ENCODE data around the gene LRR1.
"Not testable (repeated sequence)": the region's sequence is repeated elsewhere in the genome, so short reads cannot be mapped to it uniquely, and the experiment has no call there.

Gene LRR1

DNA sequence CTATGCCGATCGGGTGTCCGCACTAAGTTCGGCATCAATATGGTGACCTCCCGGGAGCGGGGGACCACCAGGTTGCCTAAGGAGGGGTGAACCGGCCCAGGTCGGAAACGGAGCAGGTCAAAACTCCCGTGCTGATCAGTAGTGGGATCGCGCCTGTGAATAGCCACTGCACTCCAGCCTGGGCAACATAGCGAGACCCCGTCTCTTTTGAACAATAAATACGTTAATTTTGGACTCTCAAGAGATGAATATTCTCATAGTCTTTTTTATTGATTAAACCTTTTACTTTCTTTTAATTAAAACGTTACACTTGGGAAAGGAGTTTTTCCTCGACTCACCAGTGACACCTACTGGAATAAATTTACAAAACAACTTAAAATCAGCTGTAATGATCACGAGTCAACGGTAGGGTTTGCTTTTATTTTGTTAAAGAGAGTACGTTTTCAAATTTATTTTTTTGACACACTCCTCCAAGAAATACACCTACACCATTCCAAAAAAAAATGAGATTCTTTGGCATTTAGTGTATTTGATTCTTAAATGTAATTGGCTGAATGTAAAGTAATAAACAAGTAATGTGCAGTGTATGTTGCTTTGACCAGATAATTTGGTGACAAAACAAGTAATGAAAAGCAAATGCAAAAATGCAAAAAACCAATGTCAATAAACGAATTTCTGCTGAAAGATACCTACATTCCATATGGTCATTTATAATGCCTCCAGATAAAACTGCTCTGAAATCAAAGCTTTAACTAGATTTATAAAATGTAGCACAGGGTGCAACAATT, 11.9 kb upstream of the LRR1 start:
- DNase-seq, result peak in 1 of 2 donors; percentile 86

DNA sequence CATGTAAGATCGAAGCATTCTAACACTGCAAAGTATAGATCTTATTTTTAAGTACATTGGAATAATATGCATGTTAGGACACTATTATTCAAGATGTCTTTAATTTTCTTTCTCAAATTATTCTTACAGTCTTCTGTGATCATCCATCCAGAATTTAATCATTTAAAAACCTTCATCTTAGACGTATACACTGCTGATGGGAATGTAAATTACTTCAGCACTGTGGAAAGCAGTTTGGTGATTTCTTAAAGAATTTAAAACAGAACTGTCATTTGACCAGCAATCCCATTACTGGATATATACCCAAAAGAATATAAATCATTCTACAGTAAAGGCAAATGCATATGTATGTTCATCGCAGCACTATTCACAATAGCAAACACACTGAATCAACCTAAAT, 9.4 kb upstream of the LRR1 start:
- DNase-seq, result no peak

DNA sequence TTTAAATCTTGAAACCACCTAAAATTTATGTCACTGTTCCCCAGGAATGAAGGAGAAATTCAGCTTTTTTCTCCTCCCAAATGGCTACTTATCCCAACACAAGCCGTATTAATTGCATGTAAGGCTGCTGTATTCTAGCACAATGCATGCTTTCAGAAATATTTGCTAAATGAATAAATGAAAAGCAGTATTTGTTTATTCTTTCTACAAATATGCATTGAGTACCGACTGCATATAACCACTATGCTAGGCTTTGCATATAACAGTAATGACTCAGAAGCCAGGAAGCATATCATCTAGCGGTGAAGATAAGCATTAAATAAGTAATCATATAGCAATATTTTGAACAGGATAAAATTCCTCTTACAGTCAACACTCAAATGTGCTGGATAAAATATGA, 5.7 kb upstream of the LRR1 start:
- DNase-seq, result no peak

GRCh38 chr14:49594347-49595091, 4.2 kb upstream of the LRR1 start:
- no peak for DNase-seq

DNA sequence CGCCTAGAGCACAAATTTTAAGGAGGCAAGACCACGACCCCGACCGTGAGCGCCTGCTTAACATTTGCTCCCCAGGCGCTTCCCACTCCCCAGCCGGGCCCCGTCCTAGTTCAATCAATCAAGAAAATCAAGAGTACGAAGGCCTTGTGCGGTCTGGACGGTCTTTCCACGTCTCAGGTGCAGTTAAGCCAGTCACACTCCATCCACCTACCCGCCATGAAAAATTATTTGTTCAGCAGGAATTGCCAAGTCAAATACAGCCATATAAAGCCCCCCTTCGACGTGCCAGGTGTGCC, 603 bp upstream of the LRR1 start:
- peak in 1 of 2 donors; percentile 27 for DNase-seq

- no peak for DNase-seq
Measured at GRCh38 chr14:49607583-49607982, 8.8 kb downstream of the LRR1 start.

- no peak for DNase-seq
Measured at GRCh38 chr14:49612251-49612650, 13.5 kb downstream of the LRR1 start.

DNA sequence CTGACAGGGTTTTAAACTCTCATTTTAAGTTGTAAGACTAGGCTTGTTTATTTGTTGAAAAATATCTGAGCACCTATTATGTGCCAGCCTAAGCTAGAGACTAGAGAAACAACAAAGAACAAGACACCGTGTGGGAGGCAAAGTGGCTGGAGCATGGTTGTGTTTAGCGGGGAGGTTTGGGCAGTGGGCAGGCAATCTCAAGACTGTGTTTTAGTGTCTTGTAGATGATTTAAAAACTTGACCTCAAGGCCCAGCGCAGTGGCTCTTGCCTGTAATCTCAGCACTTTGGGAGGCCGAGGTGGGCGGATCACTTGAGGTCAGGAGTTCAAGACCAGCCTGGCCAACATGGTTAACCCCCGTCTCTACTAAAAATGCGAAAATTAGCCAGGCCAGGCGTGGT, 13.9 kb downstream of the LRR1 start:
- DNase-seq, result no peak

DNA sequence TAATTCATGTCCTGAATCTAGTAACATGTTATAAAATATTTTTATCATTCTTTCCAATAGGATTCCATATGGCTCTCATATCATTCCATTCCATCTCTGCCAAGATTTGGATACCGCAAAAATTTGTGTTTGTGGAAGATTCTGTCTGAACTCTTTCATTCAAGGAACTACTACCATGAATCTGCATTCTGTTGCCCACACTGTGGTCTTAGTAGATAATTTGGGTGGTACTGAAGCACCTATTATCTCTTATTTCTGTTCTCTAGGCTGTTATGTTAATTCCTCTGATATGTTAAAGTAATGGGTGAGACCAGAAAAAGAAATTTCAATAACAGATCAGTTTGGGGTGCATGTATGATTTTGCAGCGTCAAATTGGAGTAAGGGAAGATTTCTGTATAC, 15.5 kb downstream of the LRR1 start:
- no peak for DNase-seq

- DNase-seq, result no peak
Measured at GRCh38 chr14:49615776-49616175, 17.0 kb downstream of the LRR1 start.

DNA sequence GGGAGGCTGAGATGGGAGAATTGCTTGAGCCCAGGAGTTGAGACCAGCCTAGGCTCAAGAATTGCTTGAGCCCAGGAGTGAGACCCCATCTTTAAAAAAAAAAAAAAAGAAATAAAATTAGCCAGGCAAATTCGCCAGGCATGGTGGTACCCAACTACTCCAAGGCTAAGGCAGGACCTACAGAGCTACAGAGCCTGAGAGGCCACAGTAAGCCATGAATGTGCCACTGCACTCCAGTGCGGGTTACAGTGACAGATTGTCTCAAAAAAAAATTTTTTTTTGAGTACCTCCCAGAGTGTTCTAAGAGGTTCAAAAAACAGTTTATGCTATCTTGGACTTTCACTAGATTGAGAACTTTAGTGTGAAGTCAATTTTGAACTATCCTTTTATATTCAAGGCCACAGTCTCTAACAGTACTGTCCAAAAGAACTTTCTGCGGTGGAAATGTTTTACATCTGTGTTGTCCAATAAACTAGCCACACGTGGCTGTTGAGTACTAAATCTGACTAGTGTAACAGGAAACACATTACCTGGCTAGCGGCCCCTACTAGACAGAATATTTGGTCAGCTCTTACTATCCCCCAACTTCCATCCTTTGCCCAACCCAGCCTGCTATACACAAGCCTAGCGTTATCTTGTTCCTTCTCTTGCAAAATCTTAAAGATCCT, 19.2 kb downstream of the LRR1 start:
- DNase-seq, result no peak

DNA sequence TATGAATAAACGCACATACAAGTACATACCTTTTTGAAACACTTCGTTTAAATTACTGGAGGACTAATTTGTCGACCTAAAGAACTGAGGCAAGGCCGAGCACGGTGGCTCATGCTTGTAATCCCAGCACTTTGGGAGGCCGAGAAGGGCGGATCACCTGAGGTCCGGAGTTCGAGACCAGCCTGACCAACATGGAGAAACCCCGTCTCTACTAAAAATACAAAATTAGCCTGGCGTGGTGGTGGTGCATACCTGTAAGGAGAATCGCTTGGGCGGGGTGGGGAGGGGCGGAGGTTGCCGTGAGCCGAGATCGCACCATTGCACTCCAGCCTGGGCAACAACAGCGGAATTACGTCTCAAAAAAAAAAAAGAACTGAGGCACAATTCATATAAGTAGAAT, 20.5 kb downstream of the LRR1 start:
- DNase-seq, result not testable (repeated sequence)

DNA sequence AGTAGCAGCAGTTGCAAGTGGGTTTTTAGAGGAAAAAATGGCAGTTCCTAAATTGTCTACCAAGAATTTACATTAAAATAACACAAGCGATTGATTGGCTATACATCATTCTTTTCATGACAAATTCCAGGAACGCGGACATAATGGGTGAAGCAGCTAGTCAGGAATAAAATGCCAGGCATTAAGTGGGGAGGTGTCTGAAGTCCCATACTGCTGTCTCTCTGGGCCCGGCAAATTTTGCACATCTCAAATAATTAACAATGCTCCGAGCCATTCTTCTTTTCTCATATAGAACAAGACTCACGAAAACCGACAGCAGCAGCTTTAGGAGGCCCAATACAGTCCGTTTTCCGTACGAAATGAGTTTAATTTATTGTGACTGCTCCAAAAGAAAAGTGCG, 21.0 kb downstream of the LRR1 start:
- DNase-seq, result no peak

DNA sequence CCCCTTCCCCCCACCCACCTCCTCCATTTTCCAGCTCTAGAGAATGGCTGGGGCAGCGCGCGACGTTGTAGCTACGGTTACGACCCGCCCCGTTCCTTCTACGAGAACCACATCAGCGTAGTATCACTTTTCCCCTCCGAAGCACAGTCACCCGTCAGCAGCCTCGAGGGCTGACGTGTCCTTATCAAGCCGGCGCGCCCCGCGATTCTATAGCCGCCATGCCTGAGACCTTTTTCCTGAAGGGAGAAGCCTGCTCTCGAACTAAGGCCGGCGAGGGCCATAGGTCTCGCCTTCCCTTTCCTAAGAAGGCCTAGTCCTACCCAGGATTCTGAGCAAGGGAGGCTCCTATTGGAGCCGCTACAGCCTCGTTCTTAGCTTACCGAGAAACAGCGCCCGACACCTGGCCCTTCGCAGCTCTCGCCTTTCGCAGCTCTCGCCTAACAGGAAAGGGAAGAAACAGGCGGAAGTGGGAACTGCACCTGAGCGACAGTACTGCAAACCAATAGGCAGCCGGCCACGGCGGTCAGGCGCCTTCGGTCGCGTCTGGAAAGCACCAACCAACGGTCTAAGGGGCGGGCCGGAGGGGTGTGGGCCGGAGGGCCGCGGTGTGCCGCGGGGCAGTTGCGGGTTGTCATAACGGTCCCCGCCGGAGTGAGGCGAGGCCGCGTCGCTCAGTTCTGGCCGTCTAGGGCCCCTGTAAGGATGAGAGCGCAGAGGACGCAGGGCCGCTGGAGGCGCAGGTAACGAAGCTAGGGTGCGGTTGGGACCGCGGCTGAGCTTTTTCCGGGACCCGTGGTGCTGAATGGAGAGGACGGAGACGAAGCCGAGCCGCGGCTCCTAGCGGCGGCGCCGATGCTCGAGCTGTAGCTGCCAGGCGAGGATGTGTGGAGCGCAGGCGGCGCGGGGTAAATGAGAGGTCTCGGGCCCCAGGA, 21.7 kb downstream of the LRR1 start, which contains the start of the genes MGAT2 and RPL36AL:
Gene MGAT2 (plus strand): TSS at position 618 of the 932 bp plus-strand sequence. CDS start 470 bp downstream, outside the sequence.
Gene RPL36AL (minus strand): TSS at position 445 of the 932 bp plus-strand sequence. CDS start 1,522 bp downstream, outside the sequence.
- peak; percentile 95 to 96 for DNase-seq

- peak in 1 of 2 donors; percentile 74 for DNase-seq
Measured at GRCh38 chr14:49621114-49621881, 22.6 kb downstream of the LRR1 start.

- no peak for DNase-seq
Measured at GRCh38 chr14:49622022-49622607, 23.4 kb downstream of the LRR1 start.

DNA sequence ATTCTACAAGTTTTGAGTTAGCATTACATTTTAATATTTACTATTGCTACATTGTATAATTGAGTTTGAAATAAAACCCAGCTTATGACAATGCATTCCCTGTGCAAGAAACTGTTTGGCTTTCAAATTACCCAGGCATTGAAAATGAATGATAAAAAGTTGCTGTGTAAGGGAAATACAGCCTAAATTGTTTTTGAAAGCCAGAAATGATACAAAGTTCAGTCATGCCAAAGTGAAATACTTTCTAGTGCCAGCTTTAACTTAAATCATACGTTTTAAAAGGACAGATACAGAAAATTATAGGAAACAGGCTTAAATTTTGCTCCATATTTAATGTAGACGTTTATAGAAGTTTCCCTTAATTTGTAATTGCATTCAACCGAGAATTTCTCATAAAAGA, 24.6 kb downstream of the LRR1 start:
- no peak for DNase-seq

- DNase-seq, result peak in 1 of 2 donors; percentile 77
Measured at GRCh38 chr14:49623941-49624839, 25.4 kb downstream of the LRR1 start.

GRCh38 chr14:49633640-49634546, 35.2 kb downstream of the LRR1 start:
- peak; percentile 95 for DNase-seq

Data from CD4-positive, alpha-beta T cell treated with Interleukin-4 for 1 hour (primary cell).